DMS114 treated with DMSO at 0.1 percent for 48 hours (cell line): ENCODE results near the gene CAPN3.
"Not testable (repeated sequence)": the region's sequence is repeated elsewhere in the genome, so short reads cannot be mapped to it uniquely, and the experiment has no call there.

Source experiments
- DNase-seq: peaks from one replicate; lab custom pipeline; 2025; ENCODE audit not compliant: unreplicated experiment; lab: John Stamatoyannopoulos, UW

Gene CAPN3

GRCh38 chr15:42359249-42359648 is at the start of gene CAPN3:
Gene CAPN3 (plus strand): TSS chr15:42359501. CDS start chr15:42359806, 305 bp downstream.
- no peak for DNase-seq

GRCh38 chr15:42313463-42313862 is 45.8 kb upstream of the CAPN3 start:
- DNase-seq = no peak

- no peak for DNase-seq
These were observed 44.5 kb upstream of the CAPN3 start for GRCh38 chr15:42314818-42315217.

- no peak for DNase-seq
These were observed 43.8 kb upstream of the CAPN3 start for GRCh38 chr15:42315521-42315920.

GRCh38 chr15:42316282-42316805 is 43.0 kb upstream of the CAPN3 start:
- DNase-seq = not testable (repeated sequence)

GRCh38 chr15:42319206-42319605 is 40.1 kb upstream of the CAPN3 start:
- DNase-seq = no peak

- DNase-seq = no peak
These were observed 35.0 kb upstream of the CAPN3 start for GRCh38 chr15:42324308-42324707.

- no peak for DNase-seq
These were observed 30.1 kb upstream of the CAPN3 start for GRCh38 chr15:42329161-42329560.

- DNase-seq = no peak
These were observed 29.3 kb upstream of the CAPN3 start for GRCh38 chr15:42329992-42330391.

- no peak for DNase-seq
These were observed 28.1 kb upstream of the CAPN3 start for GRCh38 chr15:42331235-42331634.

GRCh38 chr15:42332331-42332730 is 27.0 kb upstream of the CAPN3 start:
- no peak for DNase-seq

GRCh38 chr15:42335074-42335473 is 24.2 kb upstream of the CAPN3 start:
- no peak for DNase-seq

- not testable (repeated sequence) for DNase-seq
These were observed 22.7 kb upstream of the CAPN3 start for GRCh38 chr15:42336650-42337049.

GRCh38 chr15:42337104-42337503 is 22.2 kb upstream of the CAPN3 start:
- DNase-seq = not testable (repeated sequence)

GRCh38 chr15:42338500-42338899 is 20.8 kb upstream of the CAPN3 start:
- no peak for DNase-seq

- DNase-seq = no peak
These were observed 15.6 kb upstream of the CAPN3 start for GRCh38 chr15:42343596-42344232.

GRCh38 chr15:42344763-42345162 is 14.5 kb upstream of the CAPN3 start:
- no peak for DNase-seq

GRCh38 chr15:42345504-42345903 is 13.8 kb upstream of the CAPN3 start:
- DNase-seq = no peak

GRCh38 chr15:42348083-42348482 is 11.2 kb upstream of the CAPN3 start:
- DNase-seq = no peak

- DNase-seq = no peak
These were observed 10.1 kb upstream of the CAPN3 start for GRCh38 chr15:42349186-42349585.

- no peak for DNase-seq
These were observed 6.9 kb upstream of the CAPN3 start for GRCh38 chr15:42352401-42352800.

- DNase-seq = no peak
These were observed 6.2 kb upstream of the CAPN3 start for GRCh38 chr15:42353061-42353460.

GRCh38 chr15:42354824-42355223 is 4.5 kb upstream of the CAPN3 start:
- DNase-seq = no peak
